Lower leg skin (tissue), 3 donors: ENCODE data around the gene HENMT1.
"Not testable (repeated sequence)": the region's sequence is repeated elsewhere in the genome, so short reads cannot be mapped to it uniquely, and the experiment has no call there.

Experiments
- CTCF ChIP-seq, 3 donors: fragments of 450-650 bp; IDR thresholded peaks; one replicate each; pipeline ENCODE4 v1.5.1; 2016; ENCODE audit warnings: antibody characterized with exemption in 3 of 3, mild to moderate bottlenecking in 3 of 3, moderate library complexity in 2 of 3
- POLR2A ChIP-seq, 2 donors: fragments of 450-650 bp; IDR thresholded peaks; one replicate each; pipeline ENCODE4 v1.6.1; 2016 to 2017; ENCODE audit warnings: antibody characterized with exemption in 2 of 2, mild to moderate bottlenecking in 1 of 2, moderate library complexity in 1 of 2

GRCh38 chr1:108640863-108641262 is 20.0 kb downstream of the HENMT1 start:
- not testable (repeated sequence) for TF ChIP-seq CTCF, POLR2A (IDR thresholded peaks at IDR 0.05)
